HepG2 (cell line): ENCODE results near the gene ZNF428. TPM values are rescaled to one million over a fixed set of nuclear protein-coding genes. Genes with fewer than 3 reads are reported as not detected.

Experiments
- CHD4 ChIP-seq: fragments of 200-600 bp; sonication (generic); IDR thresholded peaks from 2 replicates; pipeline ENCODE4 v1.7.0; 2017; ENCODE audit warnings: mild to moderate bottlenecking, low read length, borderline replicate concordance
- ETV5 ChIP-seq: IDR thresholded peaks from 2 replicates; pipeline ENCODE4 v1.6.1; 2018; ENCODE audit warnings: missing biosample characterization, missing genetic modification reagents, inconsistent platforms, borderline replicate concordance
- GABPB1 ChIP-seq: IDR thresholded peaks from 2 replicates; pipeline ENCODE4 v1.6.1; 2016; ENCODE audit warnings: mild to moderate bottlenecking, missing genetic modification reagents, moderate library complexity, missing compliant biosample characterization
- KLF12 ChIP-seq: sonication (generic); formaldehyde crosslinking; IDR thresholded peaks from 2 replicates; pipeline ENCODE4 v1.4.0; 2020; ENCODE audit warnings: missing genetic modification reagents, borderline replicate concordance
- SRSF1 ChIP-seq: fragments of 200-400 bp; formaldehyde crosslinking; optimal IDR thresholded peaks from 2 replicates; pipeline ENCODE3; 2017; ENCODE audit warnings: mild to moderate bottlenecking, low read depth, low read length, moderate library complexity
- ZNF234 ChIP-seq: sonication (generic); formaldehyde crosslinking; conservative IDR thresholded peaks from 2 replicates; pipeline ENCODE4 v1.5.1; 2020; ENCODE audit warnings: mild to moderate bottlenecking, missing genetic modification reagents
- ZNF558 ChIP-seq: sonication (generic); formaldehyde crosslinking; IDR thresholded peaks from 2 replicates; pipeline ENCODE4 v1.9.0; 2022; ENCODE audit warnings: mild to moderate bottlenecking, missing genetic modification reagents, borderline replicate concordance
- ZNF747 ChIP-seq: sonication (generic); formaldehyde crosslinking; IDR thresholded peaks from 2 replicates; pipeline ENCODE4 v1.8.1; 2023; ENCODE audit warnings: missing genetic modification reagents, mild to moderate bottlenecking, borderline replicate concordance
- ZSCAN31 ChIP-seq: sonication (generic); formaldehyde crosslinking; IDR thresholded peaks from 2 replicates; pipeline ENCODE4 v1.5.0; 2020; ENCODE audit warnings: low read depth, mild to moderate bottlenecking, missing genetic modification reagents
- polyA plus RNA-seq, 8 experiments: library from polyadenylated mRNA; depleted of rRNA in 3 of 8; stranded (reverse) in 7 of 8; unstranded in 1 of 8; fragments of >200 nt; fragmentation: Illumina TruSeq in 4 of 8; extraction: Trizol in 4 of 8; gene quantifications; 2 replicates each; pipeline versions ENCODE4 v1.2.1 to v1.2.3, GENCODE V29; 2011 to 2016; ENCODE audit warnings: low read depth in 4 of 8, missing spikeins in 1 of 8, mixed read lengths in 1 of 8; ENCODE audit not compliant: insufficient read depth in 1 of 8
- total RNA-seq, 5 experiments: library from RNA; depleted of rRNA; stranded (reverse); fragments of >200 nt; fragmentation: Illumina TruSeq; extraction: Trizol; gene quantifications; 2 replicates each; pipeline ENCODE4 v1.2.3, GENCODE V29; 2016; ENCODE audit warnings: low read depth in 1 of 5
- TF ChIP-seq, protein P1 (sequence below): sonication (generic); formaldehyde crosslinking; IDR thresholded peaks from 2 replicates; pipeline ENCODE4 v1.4.0; 2020; ENCODE audit warnings: mild to moderate bottlenecking, missing genetic modification reagents
- TF ChIP-seq, protein P2 (sequence below): sonication (generic); formaldehyde crosslinking; IDR thresholded peaks from 2 replicates; pipeline ENCODE4 v1.4.0; 2020; ENCODE audit warnings: missing genetic modification reagents, borderline replicate concordance
- TF ChIP-seq, protein P3 (sequence below): sonication (generic); formaldehyde crosslinking; IDR thresholded peaks from 2 replicates; pipeline ENCODE4 v1.5.0; 2020; ENCODE audit warnings: mild to moderate bottlenecking, missing genetic modification reagents

The ZNF428 gene
- total and polyA plus RNA-seq, 2 of the 13 experiments (the other 11 are each of a cell fraction or from before 2014, with no cell fraction given) = 10.4 to 26.9 TPM

DNA sequence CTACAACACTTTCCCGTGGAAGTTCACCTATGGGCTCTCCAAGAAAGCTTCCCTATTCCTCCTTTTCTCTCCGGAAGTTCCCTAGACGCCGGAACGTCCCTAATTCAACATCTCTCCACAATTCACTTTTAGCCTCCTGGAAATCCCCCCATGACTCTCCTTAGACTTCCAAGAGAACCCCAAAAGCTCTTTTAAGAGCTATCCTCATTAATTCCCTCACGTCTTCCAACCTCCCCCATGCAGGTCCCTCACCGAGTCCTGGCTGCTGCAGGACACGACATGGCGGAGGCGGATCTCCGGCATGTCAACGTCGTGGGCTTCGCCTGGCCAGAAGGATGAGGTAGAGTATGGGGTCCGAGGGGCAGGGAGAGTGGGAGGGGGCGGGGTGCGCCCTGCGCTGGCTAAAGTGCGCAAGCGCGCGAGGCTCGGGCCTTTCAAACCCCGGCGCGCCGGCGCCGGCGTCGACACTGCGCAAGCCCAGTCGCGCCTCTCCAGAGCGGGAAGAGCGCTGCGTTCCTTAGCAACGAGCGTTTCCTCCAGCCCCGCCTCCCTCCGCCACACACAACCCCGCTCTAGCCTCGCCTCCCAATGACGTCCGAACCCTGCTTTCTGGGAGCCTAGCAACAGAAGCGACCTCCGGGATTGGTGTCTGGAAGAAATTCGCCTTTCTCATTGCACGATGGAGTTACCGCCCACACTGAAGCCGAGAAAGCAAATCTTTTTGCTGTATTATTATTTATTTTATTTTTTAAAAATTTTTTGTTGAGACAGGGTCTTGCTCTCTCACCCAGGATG is 44.1 kb downstream of the ZNF428 start, which contains the start of the genes PINLYP and XRCC1 (continued):
- TF ChIP-seq, protein P1, sequence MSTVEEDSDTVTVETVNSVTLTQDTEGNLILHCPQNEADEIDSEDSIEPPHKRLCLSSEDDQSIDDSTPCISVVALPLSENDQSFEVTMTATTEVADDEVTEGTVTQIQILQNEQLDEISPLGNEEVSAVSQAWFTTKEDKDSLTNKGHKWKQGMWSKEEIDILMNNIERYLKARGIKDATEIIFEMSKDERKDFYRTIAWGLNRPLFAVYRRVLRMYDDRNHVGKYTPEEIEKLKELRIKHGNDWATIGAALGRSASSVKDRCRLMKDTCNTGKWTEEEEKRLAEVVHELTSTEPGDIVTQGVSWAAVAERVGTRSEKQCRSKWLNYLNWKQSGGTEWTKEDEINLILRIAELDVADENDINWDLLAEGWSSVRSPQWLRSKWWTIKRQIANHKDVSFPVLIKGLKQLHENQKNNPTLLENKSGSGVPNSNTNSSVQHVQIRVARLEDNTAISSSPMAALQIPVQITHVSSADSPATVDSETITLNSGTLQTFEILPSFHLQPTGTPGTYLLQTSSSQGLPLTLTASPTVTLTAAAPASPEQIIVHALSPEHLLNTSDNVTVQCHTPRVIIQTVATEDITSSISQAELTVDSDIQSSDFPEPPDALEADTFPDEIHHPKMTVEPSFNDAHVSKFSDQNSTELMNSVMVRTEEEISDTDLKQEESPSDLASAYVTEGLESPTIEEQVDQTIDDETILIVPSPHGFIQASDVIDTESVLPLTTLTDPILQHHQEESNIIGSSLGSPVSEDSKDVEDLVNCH (CRISPR knock-in tag) = no peak
- TF ChIP-seq ZNF234 (CRISPR knock-in tag) (no peak), ZNF747 (CRISPR knock-in tag) (no peak), ZSCAN31 (no peak), ETV5 (CRISPR knock-in tag) (no peak), GABPB1 (peak; percentile 83), KLF12 (CRISPR knock-in tag) (no peak), SRSF1 (no peak), CHD4 (no peak), ZNF558 (CRISPR knock-in tag) (no peak)
- TF ChIP-seq, protein P2, sequence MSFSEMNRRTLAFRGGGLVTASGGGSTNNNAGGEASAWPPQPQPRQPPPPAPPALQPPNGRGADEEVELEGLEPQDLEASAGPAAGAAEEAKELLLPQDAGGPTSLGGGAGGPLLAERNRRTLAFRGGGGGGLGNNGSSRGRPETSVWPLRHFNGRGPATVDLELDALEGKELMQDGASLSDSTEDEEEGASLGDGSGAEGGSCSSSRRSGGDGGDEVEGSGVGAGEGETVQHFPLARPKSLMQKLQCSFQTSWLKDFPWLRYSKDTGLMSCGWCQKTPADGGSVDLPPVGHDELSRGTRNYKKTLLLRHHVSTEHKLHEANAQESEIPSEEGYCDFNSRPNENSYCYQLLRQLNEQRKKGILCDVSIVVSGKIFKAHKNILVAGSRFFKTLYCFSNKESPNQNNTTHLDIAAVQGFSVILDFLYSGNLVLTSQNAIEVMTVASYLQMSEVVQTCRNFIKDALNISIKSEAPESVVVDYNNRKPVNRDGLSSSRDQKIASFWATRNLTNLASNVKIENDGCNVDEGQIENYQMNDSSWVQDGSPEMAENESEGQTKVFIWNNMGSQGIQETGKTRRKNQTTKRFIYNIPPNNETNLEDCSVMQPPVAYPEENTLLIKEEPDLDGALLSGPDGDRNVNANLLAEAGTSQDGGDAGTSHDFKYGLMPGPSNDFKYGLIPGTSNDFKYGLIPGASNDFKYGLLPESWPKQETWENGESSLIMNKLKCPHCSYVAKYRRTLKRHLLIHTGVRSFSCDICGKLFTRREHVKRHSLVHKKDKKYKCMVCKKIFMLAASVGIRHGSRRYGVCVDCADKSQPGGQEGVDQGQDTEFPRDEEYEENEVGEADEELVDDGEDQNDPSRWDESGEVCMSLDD (CRISPR knock-in tag) = no peak
- TF ChIP-seq, protein P3, sequence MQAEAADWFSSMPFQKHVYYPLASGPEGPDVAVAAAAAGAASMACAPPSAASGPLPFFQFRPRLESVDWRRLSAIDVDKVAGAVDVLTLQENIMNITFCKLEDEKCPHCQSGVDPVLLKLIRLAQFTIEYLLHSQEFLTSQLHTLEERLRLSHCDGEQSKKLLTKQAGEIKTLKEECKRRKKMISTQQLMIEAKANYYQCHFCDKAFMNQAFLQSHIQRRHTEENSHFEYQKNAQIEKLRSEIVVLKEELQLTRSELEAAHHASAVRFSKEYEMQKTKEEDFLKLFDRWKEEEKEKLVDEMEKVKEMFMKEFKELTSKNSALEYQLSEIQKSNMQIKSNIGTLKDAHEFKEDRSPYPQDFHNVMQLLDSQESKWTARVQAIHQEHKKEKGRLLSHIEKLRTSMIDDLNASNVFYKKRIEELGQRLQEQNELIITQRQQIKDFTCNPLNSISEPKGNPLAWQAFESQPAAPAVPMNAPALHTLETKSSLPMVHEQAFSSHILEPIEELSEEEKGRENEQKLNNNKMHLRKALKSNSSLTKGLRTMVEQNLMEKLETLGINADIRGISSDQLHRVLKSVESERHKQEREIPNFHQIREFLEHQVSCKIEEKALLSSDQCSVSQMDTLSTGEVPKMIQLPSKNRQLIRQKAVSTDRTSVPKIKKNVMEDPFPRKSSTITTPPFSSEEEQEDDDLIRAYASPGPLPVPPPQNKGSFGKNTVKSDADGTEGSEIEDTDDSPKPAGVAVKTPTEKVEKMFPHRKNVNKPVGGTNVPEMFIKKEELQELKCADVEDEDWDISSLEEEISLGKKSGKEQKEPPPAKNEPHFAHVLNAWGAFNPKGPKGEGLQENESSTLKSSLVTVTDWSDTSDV (CRISPR knock-in tag) = no peak
